Activated T-cell treated with anti-CD3 and anti-CD28 coated beads for 48 hours (primary cell): ENCODE results near the gene REC8.

Experiments
- DNase-seq: peaks from one replicate; pipeline ENCODE4 v3.0.0-alpha.2; 2020; ENCODE audit warnings: low read depth

REC8 gene

GRCh38 chr14:24171422-24172260 lies at the start of gene REC8:
Gene REC8 (plus strand): TSS chr14:24172080. CDS start chr14:24172553, 473 bp downstream.
- peak; percentile 72 for DNase-seq

- no peak for DNase-seq
Measured at GRCh38 chr14:24122416-24122815, 49.5 kb upstream of the REC8 start.

- no peak for DNase-seq
Measured at GRCh38 chr14:24122898-24123297, 49.0 kb upstream of the REC8 start.

- DNase-seq: no peak
Measured at GRCh38 chr14:24123424-24124417, 48.2 kb upstream of the REC8 start.

GRCh38 chr14:24126939-24127338 lies 44.9 kb upstream of the REC8 start:
- no peak for DNase-seq

- no peak for DNase-seq
Measured at GRCh38 chr14:24127673-24128072, 44.2 kb upstream of the REC8 start.

GRCh38 chr14:24129410-24129998 lies 42.4 kb upstream of the REC8 start:
- no peak for DNase-seq

GRCh38 chr14:24130380-24130716 lies 41.5 kb upstream of the REC8 start, which contains the start of gene FITM1:
Gene FITM1 (plus strand): TSS chr14:24130659. CDS start chr14:24131564, 905 bp downstream.
- DNase-seq: no peak

GRCh38 chr14:24130717-24131548 lies 40.9 kb upstream of the REC8 start:
- no peak for DNase-seq

- DNase-seq: no peak
Measured at GRCh38 chr14:24131549-24131966, 40.3 kb upstream of the REC8 start.

- no peak for DNase-seq
Measured at GRCh38 chr14:24132061-24132685, 39.7 kb upstream of the REC8 start.

GRCh38 chr14:24132976-24133375 lies 38.9 kb upstream of the REC8 start:
- DNase-seq: no peak

GRCh38 chr14:24133735-24134134 lies 38.1 kb upstream of the REC8 start:
- DNase-seq: no peak

GRCh38 chr14:24135584-24135833 lies 36.4 kb upstream of the REC8 start:
- DNase-seq: no peak

- DNase-seq: peak; percentile 94
Measured at GRCh38 chr14:24135834-24136683, 35.8 kb upstream of the REC8 start, which contains the start of gene PSME1. Gene PSME1 (plus strand): TSS chr14:24136194. CDS start chr14:24136263, 69 bp downstream.

GRCh38 chr14:24136684-24137528 lies 35.0 kb upstream of the REC8 start:
- DNase-seq: no peak

- DNase-seq: no peak
Measured at GRCh38 chr14:24137529-24138395, 34.1 kb upstream of the REC8 start.
